Fibroblast of mammary gland (primary cell): ENCODE results near the gene CLCNKA.

ENCODE experiments used
- DNase-seq: peaks from one replicate; pipeline ENCODE4 v3.0.0-alpha.2; 2010; ENCODE audit warnings: low read depth
- H3K4me3 ChIP-seq: 2 replicates; pipeline ENCODE4 v1.5.1; 2011; ENCODE audit warnings: low read depth, mild to moderate bottlenecking, low read length, moderate library complexity; ENCODE audit not compliant: control insufficient read depth
- CTCF ChIP-seq: conservative IDR thresholded peaks from 2 replicates; pipeline ENCODE4 v1.5.1; 2011; ENCODE audit warnings: low read depth, low read length, inconsistent platforms; ENCODE audit not compliant: control insufficient read depth, insufficient read depth

The CLCNKA gene

GRCh38 chr1:15992187-15992553, 29.7 kb upstream of the CLCNKA start:
- no peak for TF ChIP-seq CTCF
- no peak overlapping the region for H3K4me3 ChIP-seq
- no peak for DNase-seq

- no peak overlapping the region for H3K4me3 ChIP-seq
- no peak for DNase-seq
- no peak for TF ChIP-seq CTCF
Observed at GRCh38 chr1:15992582-15993500, 29.0 kb upstream of the CLCNKA start.

DNA sequence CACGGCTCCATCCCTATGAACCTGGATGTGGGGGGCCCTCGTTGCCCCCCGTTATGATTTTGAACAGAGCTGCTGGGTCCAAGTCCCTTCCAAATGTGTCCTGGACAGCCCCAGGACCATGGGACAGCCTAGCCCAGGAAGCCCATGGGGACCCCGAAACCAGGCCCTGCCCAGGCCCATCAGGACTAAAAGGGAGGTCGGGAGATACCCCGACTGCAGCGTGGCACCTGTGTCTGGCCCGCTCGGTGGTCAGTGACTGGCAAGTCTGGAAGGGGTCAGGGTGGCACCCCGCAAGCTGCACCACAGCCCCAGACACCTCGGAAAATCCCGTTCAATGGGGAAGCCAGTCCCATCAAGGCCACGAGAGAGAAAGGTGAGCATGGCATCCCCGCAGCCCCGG, 28.2 kb upstream of the CLCNKA start:
- no peak for TF ChIP-seq CTCF
- no peak overlapping the region for H3K4me3 ChIP-seq

DNA sequence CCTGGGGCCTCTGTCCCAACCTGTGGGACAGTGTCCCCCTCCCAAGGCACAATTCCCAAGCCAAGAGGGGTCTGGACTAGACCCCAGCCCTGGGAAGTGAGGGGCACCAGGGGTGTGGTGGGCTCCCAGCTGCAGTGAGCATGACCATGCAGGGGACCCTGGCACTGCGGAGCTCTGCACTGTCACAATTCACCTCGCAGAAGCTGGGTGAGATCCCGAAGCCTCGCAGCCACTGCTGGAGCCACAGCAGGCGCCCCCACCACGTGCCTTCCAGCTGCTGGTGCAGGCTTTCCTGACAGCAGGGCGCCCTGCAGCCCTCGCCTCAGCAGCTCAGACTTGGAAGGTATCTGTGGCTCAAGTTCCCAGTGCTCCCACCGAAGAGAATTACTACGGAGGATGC, 27.8 kb upstream of the CLCNKA start:
- no peak overlapping the region for H3K4me3 ChIP-seq
- no peak for DNase-seq
- TF ChIP-seq CTCF: no peak

More for the DNA sequence above, 28.2 kb upstream of the CLCNKA start:
- DNase-seq: no peak

DNA sequence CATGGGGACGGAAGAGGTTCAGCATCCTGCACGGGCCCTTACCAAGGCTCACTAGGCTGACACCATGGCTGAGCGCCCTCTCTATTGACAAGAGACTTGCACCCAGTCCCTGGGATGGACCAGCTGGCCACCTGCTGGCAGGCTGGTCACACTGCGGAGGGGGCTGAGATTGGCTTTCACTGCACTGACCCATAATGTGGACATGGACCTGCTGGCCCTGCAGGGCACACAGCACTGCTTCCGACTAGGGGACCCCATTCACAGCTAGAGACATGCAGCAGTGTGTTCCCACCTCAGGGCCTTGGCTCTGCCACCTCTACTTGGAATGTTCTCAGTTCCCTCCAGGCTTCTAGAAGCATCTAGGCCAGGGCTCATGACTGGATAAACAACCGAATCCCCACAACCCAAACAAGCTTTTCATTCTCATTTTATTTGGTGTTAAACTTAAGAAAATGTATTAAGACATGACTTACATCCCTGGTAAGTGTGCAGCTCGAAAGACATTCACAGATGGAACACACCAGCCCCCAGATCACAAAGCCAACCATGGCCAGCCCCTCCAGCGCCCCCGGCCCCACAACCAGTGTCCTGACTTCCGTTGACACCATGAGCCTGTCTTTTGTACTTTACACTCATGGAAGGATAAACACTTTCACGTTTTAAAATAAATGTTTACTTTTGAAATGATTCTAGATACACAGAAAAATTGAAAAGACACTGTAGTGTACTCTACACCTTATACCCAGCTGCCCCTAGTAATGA, 27.1 kb upstream of the CLCNKA start:
- H3K4me3 ChIP-seq: no peak overlapping the region
- DNase-seq: peak; percentile 69
- peak; percentile 85 for TF ChIP-seq CTCF

DNA sequence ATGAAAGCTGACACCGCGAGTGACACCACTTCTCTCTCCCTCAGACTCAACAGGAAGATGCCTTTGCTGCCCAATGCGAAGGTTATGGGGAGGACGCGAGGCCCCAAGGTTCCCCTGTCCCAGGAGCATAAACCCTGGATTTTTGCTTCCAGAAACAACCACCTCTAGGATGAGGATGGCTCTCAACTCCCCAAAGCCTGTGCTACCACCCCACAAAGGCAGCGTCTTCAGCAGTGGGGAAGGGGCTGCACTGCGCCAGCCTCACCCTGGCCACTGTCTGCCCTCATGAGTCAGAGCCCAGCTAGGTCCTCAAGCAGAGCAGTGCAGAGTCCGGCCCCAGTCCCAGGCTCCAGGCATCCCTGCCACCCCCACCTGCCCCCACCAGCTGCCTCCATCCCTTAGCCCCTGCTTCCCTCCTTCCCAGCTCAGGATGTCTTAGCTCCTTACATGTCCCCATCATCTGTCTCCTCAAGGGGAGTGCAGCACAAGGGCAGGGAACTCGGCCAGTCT, 24.7 kb upstream of the CLCNKA start:
- no peak for TF ChIP-seq CTCF
- H3K4me3 ChIP-seq: no peak overlapping the region
- no peak for DNase-seq
